ENCODE data around the gene ERBB4. TPM values are rescaled to one million over a fixed set of nuclear protein-coding genes. Genes with fewer than 3 reads are reported as not detected.

The ERBB4 gene
- total RNA-seq (2014; rRNA removed; shearing (Covaris generic)): 0.03 and 0.06 TPM in 2 replicates

DNA sequence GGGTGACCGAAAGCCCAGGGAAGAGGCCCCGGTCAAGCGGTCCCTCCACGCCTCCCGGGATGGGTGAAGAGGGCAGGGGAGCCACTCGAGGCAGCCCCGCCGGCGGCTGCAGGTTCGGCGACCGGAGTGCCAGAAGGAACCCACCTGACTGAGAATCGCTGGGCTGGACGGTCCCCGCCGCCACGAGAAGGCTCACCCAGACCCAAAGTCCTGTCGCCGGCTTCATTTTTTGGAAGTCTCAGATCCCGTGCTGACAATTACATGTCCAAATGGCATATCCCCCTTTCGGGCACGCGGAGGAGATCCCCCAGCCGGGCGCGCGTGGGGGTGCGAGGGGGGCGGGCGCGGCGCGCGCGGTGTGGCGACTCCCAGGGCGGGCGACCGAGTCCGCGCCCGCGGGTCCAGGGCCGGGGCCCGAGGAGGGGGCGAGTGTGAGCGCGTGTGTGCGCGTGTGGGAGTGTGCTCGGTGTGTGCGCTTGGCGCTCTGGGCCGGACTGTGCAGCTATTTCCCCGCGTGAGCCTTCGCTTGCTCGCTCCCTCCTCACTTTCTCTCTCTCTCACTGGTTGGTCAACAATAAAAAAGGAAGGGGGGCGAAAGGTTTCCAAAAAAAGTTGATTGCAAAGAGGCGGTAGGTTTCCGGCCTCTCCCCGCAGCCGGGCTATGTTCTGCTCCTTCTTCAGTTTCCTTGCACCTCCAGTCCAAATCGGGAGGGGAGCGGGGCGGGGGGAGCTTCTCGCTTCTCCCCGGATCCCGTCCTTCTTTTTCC is at the start of gene ERBB4:
Gene ERBB4, minus strand, starts transcription at position 498 of the 767 bp plus-strand sequence. Its CDS starts 272 bp downstream, at position 226.
- DNase-seq (ENCODE audit: low read depth): peak; percentile 24

DNA sequence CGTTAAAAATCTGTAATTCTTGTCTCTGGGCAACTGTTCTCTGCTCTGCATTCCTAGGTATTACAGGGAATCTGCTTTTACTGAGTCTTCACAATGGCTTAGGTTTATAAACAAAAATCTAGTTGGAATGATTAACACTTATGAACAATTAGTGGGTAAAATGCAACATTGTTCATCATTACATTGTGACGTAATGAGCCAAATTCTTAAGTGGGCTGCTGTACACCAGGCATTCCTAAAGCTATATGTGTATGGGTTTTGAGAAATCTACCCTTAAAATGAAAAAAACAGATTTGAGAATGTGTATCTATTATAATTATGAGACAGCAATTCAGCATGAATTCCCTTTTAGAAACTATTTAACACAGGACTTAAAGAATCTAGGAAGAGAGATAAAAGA is 41.5 kb upstream of the ERBB4 start:
- no peak for DNase-seq (ENCODE audit: low read depth)

DNA sequence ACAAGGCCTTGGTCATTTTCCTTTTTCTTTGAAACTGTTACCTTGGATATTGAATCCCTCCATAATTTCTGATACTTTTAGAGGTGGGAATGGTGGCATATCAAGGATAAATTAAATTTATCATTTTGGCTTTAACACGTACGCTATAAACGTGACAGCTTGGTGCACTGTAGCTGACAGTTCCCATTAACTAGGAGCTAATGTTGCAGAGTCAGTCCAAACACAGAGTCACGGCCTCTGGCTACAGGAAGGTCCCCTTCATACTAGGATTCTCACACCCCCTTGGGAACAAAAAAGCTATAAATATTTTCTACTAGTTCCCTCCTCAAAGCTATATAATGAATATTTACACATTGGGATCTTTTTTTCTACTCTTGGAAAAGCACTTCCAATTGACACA is 17.7 kb upstream of the ERBB4 start:
- DNase-seq (ENCODE audit: low read depth): no peak

DNA sequence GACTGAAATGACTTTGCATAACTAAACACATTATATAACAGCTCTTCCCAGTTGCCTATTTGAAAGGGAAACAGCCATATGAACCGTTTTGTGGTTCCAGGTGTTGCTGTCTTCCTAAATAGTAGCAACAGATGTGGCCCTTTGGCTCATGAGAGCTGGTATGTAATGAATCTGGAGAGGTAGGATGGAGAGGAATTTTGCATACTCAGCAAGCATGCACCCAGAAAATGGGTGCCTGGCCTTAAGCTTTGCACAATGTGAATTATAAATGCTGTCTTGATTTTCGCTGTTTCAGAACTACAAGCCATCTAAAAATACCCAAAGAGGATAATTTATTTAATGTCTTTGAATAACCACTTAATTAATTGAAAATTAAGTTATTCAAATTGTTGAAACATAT is 15.6 kb upstream of the ERBB4 start:
- DNase-seq (ENCODE audit: low read depth): no peak

DNA sequence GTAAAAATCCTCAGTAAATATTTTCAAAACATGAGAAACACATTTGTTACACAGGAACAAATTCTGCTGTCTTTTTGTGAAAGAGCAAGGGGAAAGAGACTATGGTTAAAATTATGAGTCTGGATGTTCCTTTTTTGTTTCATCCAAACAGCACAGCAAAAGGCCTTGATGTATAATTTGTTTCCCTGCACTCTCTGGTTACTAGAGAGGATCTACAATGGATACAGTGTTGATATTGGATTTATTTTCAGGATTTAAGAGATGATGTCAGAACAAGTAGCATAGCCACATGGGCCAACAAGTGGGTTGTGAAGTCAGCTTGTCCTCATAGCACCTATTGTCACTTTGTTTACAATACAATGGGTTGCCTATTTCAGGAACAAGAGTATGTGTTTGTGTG is 11.3 kb upstream of the ERBB4 start:
- no peak for DNase-seq (ENCODE audit: low read depth)

DNA sequence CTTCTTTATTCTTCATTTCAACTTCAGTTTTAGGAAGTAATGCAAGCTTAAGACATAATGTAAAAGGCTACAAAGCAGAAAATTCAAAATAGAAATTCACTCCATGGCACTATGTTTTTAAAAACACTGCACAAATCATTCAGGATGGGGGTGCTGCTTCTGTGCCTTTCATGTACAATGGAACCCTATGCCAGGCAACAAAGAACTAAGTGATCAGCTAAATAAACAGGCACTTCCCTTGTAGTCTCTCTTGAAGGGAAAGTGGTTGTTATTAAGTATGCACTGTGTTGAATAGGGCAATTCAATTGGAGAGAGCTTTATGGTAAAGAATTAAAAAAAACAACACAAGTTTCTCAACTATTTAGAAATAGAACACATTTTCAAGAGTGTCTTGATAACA is 10.9 kb upstream of the ERBB4 start:
- no peak for DNase-seq (ENCODE audit: low read depth)

DNA sequence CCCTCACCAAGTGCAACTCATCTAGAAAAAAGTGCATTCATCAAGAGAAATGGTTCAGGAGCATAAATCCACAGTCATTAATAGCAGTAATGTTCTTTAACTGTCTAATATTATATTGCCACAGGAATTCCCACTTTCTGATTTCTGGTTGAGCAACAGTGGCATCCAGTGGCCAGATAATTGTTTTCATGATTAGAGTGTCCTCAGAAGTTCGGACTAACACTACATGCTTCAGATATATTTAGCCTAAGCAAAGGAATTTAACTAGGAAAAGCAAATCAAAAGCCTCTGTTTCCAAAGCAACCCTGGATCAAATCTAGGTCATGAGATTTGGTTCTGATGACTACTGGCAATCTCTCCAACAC is 9.8 kb upstream of the ERBB4 start:
- no peak for DNase-seq (ENCODE audit: low read depth)

DNA sequence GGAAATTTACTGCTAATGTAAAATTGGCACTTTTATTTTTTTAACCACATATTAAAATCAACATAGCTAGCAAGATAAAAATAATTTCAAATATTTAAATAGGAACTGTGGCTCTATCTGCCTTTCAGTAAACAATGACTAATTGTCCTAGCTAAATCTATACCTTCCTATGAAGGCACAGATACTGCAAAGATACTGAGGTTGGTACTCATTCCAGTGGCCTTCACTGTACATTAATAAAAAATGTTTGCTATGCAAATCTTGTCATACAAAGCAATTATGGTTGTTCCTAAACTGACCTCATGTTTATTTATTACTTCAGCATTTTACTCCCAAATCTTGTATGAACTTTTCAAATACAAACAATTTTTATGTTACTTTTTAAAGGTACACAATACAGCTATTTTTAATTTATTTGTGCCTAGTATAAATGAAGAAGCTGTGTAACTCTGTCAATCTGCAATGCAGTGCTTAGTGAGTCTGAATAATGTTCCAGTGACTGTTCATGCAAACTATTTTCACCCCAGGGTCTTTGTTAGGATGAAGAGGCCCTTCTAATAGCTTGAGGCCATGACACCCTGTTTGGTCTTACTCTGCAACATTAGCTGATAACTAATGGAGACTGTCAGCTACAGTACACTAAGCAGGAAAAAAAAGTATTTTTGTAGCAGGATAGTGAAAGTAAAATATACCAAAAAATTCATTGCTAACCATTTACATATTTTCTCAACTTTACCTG is 9.3 kb upstream of the ERBB4 start:
- DNase-seq (ENCODE audit: low read depth): no peak

DNA sequence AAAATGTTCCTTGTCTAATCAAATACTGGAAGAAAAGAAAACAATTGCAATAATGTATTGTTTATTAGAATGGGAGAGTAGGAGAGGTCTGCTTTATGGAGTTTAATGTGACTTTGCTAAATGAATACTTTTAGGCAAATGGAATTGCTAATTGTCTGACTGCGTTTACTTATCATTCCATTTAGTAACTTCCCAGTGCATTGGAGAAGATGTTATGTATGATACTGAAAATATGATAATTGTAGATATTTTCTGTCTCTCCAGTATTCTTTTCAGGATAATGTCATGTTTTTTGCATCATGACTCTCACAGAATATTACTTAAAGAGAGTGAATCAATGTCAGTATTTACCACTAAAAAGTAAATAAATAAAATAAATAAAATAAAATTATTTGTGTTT is 8.1 kb upstream of the ERBB4 start:
- no peak for DNase-seq (ENCODE audit: low read depth)

DNA sequence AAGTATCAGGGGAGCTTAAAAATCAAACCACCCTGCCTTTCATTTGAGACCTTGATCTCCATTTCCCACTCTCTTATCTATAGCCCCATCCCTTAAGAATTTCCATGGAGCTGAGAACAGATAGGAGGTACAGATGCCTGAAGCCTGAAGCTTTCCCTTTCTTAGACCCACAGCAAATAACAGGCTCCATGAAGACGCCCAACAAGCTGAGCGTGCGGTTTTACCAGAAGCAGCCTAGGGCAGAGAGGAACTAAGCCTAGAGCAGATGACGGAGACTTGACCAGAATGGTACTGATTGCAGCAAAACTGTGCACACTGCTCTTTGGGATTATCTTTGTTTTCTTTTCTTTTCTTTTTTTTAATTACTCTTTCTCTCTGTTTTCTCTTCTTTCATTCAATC is 1.7 kb upstream of the ERBB4 start:
- no peak for DNase-seq (ENCODE audit: low read depth)

DNA sequence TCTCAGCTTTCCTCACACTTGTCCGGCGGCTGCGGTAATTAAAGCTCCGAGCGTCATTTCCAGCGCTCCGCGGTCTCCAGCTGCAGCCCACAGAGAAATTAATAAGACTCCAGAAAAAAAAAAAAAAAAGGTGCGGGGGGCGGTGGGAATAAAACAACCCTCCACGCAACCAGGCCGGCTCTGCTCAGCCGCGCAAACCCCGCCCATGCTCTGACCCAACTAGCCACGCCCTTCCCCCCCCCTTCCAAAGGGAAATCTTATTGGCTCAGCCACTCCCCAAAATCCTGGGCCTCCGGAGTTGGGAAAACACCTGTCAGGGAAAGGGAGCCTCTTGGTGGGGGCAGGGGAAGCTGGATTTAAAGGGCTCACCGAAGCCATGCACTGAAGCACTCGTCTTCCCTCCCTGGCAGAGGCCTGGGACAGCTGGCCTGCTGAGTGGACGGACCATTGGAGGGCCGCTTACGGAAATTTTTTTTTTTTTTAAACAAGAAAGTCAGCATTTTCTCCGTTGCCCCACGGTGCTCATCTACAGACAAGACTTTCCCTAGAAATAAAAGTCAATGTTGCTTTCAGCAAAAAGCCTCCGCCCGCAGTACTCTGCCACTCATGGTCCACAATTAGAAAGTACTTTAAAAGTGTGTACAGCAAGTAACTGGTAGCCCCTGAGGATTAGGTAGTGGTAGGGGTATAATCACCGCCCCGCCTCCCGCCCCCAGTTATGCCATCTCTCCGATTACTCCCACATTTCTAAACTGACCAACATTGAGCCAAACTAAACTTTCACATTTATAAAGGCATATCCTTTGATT is 674 bp upstream of the ERBB4 start:
- peak; percentile 59 for DNase-seq (ENCODE audit: low read depth)

DNA sequence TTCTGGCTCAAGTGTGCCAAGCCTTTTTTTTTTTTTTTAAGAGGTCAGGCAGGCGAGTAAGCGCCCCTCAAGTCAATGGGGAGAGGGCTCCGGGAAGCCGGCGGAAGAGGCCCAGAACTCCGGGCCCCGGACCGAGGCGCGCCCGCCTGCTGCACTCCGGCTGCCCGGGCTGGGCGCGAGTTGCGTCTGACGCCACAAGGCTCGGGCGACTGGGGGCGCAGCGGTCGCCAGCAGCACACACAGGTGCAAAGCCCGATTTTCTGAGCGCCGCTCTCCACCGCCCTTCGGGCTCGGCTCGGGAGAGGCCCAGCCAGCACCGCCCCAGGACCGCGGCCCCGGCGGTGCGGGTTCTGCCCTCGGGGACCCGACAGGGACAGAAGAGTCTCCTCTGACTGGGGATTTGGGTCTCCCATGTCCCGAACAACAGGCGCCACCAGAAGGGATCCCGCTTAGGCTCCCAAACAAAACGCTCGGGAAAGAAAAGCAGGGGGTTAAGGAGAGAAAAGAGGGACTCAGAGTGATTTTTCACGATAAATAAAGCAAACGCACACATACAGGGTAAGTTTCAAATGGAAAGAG is 787 bp downstream of the ERBB4 start:
- peak; percentile 48 for DNase-seq (ENCODE audit: low read depth)

DNA sequence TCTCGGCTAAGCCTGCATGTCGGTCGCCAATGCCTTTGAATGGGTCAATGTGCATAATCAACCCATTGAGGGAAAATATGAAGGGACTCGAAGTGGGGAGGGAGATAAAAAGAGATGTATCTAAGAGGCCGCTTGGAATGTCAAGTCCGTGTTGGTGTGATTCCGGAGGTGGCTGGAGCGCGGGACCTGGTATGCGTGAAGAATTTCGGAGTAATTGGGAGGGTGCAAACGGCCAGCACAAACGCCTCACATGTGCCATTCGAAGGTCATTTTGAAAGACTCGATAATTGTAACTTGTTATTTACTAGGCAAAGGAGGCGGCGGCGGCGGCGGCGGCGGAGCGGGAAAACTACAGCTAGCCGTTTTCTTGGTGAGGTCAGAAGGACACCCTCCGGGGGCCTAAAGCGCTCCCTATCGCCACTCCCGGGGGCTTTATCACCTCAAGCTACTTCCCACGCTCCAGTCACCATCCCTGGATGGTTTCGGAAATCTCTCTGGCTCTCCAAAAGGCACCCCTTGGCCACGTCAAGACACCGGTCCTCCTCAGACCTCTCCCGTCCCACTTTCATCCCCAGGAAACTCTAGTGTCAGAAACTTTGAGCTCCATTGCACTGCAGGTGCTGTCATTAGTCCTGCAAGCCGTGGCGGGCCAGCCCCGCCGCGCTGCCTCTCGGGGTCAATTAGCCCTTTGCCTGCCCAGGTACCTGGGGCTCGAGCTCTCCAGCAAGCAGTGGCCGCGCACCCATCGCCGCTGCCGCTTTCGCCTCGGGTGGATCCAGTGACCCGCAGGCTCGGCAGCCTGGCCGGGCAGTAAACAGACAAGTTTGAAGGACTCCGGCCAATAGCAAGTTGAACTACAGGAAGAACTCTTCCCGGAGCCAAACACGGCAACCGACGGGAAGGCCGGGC is 1.5 kb downstream of the ERBB4 start:
- DNase-seq (ENCODE audit: low read depth): peak; percentile 23

DNA sequence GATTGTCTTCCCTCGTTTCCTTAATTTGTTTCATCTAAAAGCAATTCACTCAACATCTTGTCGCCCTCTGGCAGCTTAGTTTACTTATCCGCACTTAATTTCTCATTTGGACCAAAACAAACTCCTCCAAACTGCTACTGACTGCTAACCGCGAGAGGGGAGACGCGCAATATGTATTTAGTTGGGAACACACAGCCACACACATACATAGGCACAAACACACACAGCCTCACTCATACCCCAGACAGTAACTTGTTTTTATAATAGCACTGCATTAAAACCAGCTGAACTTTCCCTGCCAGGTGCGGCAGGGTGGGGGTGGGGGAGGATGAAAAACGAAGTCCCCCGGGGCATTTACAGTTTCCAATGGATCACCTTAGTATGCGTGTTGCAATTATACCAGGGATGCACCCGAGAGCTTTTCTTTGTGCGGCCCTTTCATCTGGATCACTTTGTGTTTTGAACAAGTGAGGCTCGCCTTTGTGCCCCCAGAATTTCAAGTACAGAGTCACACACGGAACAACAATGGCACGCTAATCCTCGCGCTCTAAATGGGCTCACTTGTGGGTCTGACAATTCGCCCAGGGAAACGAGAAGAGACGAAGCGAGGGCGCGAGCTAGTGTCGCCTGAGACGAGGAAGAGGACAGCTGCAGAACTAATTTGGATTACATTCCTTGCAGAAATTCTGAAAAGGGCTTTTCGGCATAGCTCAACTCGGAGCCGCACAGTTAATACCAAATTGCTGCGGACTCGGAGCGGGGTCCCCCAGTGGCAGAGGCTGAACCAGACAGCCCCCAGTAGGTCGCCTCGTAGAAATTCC is 2.4 kb downstream of the ERBB4 start:
- DNase-seq (ENCODE audit: low read depth): no peak

DNA sequence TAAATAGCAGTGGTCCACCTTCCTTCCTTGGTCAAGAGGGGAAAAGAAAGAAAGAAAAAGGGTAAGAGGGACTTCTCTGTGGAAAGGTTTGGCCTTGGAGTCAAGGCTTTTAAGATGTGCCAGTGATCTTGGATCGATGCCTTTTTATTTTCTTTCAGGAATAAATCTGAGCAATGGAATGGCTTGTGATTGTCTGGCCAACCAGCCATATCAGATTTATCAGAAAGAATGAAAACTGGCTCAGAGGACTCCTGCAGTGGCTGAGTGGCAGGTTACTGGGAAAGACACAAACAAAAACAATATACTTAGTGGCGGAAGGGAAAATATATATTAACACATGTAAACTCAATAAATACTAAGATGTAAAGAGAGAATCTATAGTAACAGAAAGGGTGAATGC is 4.3 kb downstream of the ERBB4 start:
- no peak for DNase-seq (ENCODE audit: low read depth)

DNA sequence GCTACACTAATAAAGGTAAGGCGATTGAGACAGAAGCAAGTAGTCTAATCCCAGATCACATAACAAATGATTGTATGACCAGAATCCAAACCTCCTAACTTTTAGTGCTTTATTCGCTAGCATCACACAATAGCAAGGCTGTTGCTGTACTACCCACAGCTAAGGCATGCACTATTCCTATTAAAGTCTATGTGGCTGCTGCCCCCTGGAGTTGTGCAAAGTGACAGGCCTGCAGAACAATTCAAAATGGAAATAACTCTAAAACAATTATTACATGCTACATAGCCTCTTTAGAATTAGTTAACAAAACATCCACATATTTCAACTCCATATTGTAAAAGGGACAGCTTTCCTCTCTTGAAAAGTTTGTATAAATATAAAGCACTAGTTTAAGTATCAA is 6.0 kb downstream of the ERBB4 start:
- DNase-seq (ENCODE audit: low read depth): no peak

DNA sequence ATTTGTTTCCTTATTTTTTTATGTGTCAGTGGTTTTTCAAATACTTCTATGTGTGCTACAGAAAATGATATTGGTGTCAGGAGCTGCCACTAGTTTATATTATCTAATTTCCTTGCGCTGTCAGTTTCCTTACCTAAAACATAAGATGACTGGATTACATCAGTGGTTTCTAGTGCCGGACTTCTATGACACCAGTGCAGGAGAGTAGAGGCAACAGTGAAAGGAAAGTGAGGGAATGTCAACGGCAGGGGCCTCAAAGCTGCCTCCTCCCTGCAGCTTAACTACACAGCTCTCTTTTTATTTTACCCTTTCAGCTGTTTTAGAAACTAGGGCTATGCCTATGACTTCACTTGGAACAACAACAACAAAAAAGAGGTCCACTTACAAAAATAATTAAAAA is 6.5 kb downstream of the ERBB4 start:
- no peak for DNase-seq (ENCODE audit: low read depth)

DNA sequence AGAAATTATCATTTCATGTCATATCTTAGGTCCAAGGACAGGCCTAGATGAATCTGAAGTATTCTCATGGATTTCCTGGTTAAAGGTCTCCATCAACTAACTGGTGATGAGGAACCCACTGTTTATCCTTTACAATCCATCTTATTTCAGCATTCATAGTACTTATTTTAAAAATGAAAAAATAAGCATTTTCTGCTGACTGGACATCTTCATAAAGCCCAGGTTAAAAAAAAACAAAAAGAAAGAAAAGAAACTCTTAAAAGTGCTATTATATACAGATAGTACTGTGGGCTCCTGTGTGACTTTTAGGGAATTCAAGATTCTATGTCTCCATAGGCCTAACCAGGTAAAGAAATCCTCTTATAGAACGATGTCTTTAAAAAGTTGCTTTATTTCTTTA is 7.1 kb downstream of the ERBB4 start:
- no peak for DNase-seq (ENCODE audit: low read depth)

DNA sequence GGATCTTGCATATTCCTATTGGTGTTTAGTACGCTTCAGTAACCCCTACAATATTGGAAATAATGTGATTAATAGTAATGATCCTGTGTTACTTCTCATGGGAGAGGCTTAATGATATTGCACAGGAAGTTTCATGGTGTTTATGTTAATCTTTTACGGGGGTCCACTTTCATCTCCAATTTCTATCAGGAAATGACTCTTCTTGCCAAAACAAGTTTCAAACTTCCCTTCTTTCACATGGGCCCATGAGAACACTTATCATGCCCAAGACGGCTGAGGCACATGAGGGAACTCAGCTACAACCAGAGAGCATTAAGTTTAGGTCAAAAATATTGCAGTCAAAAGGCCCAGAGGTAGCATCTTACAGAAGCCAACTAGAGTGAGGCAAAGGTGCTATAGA is 7.6 kb downstream of the ERBB4 start:
- DNase-seq (ENCODE audit: low read depth): no peak

DNA sequence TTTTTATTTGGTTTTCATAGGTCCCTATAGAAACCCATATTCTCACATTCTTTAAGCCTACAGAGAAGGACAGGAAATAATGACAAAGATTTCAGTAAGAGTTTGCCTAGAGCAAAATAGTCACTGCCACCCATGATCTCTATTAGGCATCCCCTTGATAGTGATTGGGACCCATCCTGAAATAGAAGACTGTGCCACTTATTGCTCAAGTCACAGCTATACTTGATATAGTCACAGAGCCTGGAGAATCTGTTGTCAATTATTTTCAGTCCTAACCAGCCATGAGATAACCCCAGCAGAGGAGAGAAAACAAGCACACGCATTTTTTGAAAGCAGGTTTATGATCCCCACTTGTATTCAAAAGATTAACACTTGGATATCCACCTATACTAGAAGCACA is 8.2 kb downstream of the ERBB4 start:
- DNase-seq (ENCODE audit: low read depth): no peak
